ENCODE measurements around the gene LTK.

The LTK gene

GRCh38 chr15:41530363-41530956 lies 16.8 kb upstream of the LTK start:
- DNase-seq (ENCODE audit: low read depth in 4 of 4, low spot score in 1 of 4), result no peak

- DNase-seq (ENCODE audit: low read depth in 4 of 4, low spot score in 1 of 4), result no peak
Observed at GRCh38 chr15:41523097-41523496, 9.5 kb upstream of the LTK start.

- no peak for DNase-seq (ENCODE audit: low read depth in 4 of 4, low spot score in 1 of 4)
Observed at GRCh38 chr15:41521614-41522013, 8.0 kb upstream of the LTK start.

GRCh38 chr15:41520636-41521035 lies 7.0 kb upstream of the LTK start:
- DNase-seq (ENCODE audit: low read depth in 4 of 4, low spot score in 1 of 4), result no peak

- no peak for DNase-seq (ENCODE audit: low read depth in 4 of 4, low spot score in 1 of 4)
Observed at GRCh38 chr15:41517895-41518449, 4.3 kb upstream of the LTK start.

GRCh38 chr15:41512940-41513505 lies 604 bp downstream of the LTK start:
- no peak for DNase-seq (ENCODE audit: low read depth in 4 of 4, low spot score in 1 of 4)

GRCh38 chr15:41512512-41512939 lies 1.1 kb downstream of the LTK start:
- no peak for DNase-seq (ENCODE audit: low read depth in 4 of 4, low spot score in 1 of 4)

- DNase-seq (ENCODE audit: low read depth in 4 of 4, low spot score in 1 of 4), result no peak
Observed at GRCh38 chr15:41511899-41512369, 1.7 kb downstream of the LTK start.

- DNase-seq (ENCODE audit: low read depth in 4 of 4, low spot score in 1 of 4), result no peak
Observed at GRCh38 chr15:41511331-41511898, 2.2 kb downstream of the LTK start.

- DNase-seq (ENCODE audit: low read depth in 4 of 4, low spot score in 1 of 4), result no peak
Observed at GRCh38 chr15:41510728-41511127, 2.9 kb downstream of the LTK start.

- no peak for DNase-seq (ENCODE audit: low read depth in 4 of 4, low spot score in 1 of 4)
Observed at GRCh38 chr15:41507820-41508290, 5.8 kb downstream of the LTK start.

- DNase-seq (ENCODE audit: low read depth in 4 of 4, low spot score in 1 of 4), result no peak
Observed at GRCh38 chr15:41506796-41507341, 6.8 kb downstream of the LTK start.

- no peak for DNase-seq (ENCODE audit: low read depth in 4 of 4, low spot score in 1 of 4)
Observed at GRCh38 chr15:41505776-41506175, 7.9 kb downstream of the LTK start.

GRCh38 chr15:41504751-41505492 lies 8.7 kb downstream of the LTK start:
- no peak for DNase-seq (ENCODE audit: low read depth in 4 of 4, low spot score in 1 of 4)

- DNase-seq (ENCODE audit: low read depth in 4 of 4, low spot score in 1 of 4), result no peak
Observed at GRCh38 chr15:41503669-41504010, 10.0 kb downstream of the LTK start.

- no peak for DNase-seq (ENCODE audit: low read depth in 4 of 4, low spot score in 1 of 4)
Observed at GRCh38 chr15:41502795-41503668, 10.6 kb downstream of the LTK start.

- no peak for DNase-seq (ENCODE audit: low read depth in 4 of 4, low spot score in 1 of 4)
Observed at GRCh38 chr15:41501931-41502794, 11.5 kb downstream of the LTK start.

GRCh38 chr15:41501191-41501917 lies 12.3 kb downstream of the LTK start:
- no peak for DNase-seq (ENCODE audit: low read depth in 4 of 4, low spot score in 1 of 4)

All from stimulated activated CD4-positive, alpha-beta T cell treated with anti-CD3 and anti-CD28 coated beads, Interleukin-1b, Interleukin-23, amount 100 ng/mL, for 24 hours (primary cell).